ENCODE results near the gene AQP3.
"Not testable (repeated sequence)": the region's sequence is repeated elsewhere in the genome, so short reads cannot be mapped to it uniquely, and the experiment has no call there.

The AQP3 gene

DNA sequence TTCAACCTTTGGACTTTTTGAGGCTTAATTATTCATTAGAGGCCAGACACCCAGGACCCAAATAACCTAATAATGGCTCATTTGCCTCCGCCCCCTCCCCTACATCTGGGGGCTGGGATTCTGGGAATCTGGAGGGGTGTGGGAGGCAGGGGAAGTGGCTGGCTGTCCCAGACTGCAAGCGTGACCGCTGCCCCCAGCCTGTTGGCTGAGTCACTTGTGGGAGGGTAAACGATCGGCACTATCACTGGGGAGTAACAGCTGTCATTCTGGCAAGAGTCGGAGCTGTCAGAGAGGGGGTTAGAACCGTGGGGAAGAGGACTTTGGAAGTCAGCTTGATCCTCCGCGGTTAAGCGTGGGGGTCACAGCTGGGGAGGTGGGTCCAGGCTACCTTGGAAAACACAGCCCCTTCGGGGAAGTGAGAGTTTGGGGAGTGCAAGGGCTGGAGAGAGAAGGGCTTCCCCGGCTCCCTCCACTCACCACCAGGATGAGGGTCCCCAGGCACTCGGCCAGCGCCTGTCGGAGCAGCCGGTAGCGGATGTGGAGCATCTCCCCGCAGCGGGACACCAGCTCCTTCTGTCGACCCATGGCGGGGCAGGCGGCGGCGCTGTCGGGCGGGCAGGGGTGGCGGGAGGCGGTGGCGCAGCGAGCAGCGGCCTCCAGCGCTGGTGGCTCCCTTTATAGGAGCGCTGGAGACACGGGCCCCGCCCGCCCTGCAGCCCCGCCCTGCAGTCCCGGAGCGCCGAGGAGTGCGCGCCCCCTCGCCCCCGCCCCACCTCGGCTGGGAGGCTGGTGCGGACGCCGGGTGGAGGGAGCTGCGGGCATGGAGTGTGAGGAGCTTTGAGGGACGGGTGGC, at the start of gene AQP3:
Gene AQP3, minus strand, starts transcription at position 648 of the 853 bp plus-strand sequence. Its CDS starts 63 bp downstream, at position 585.
- peak in 41 of 42 donors; percentile 11 to 81 (median 61) for DNase-seq
- intact Hi-C loops (cut with DNase I), result no loop called here

DNA sequence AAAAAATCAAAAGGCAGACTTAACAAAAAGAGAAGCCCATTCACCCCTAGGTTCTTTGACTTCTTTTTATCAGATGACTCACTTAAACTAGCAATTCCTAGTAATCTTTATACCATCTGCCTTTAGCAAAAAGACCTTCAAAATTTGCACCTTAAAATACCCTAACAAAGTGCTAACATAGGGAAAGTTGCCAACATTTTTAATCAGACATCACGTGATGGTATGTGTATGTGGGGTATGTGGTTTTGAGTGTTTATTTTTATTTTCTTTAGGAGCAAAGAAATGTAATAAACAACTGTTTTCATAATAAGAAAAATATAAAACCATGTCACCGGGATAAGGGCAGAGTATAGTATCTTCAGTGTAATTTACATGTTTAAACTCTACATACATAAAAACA, 46.4 kb upstream of the AQP3 start:
- intact Hi-C loops (cut with DNase I); DNase-seq: not testable (repeated sequence)

DNA sequence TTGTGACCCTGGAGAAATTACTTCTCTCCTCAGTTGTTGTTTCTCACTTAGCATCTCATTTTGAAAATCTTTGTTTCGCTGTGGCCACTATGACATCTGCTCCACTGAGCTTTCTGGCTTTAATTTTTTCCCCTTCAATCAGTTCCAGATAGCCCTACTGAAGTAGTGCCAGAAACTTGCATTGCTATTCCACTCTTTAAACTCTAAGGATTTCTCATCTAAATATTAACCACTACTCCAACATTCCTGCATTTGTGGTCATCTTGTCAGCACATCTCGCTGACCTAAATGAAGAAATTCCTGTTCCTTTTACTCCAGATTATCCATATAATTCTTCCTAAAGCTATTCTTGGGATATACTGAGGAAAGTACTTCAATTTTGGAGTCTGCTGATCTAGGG, 41.7 kb upstream of the AQP3 start:
- no peak for DNase-seq
- intact Hi-C loops (cut with DNase I), result no loop called here

DNA sequence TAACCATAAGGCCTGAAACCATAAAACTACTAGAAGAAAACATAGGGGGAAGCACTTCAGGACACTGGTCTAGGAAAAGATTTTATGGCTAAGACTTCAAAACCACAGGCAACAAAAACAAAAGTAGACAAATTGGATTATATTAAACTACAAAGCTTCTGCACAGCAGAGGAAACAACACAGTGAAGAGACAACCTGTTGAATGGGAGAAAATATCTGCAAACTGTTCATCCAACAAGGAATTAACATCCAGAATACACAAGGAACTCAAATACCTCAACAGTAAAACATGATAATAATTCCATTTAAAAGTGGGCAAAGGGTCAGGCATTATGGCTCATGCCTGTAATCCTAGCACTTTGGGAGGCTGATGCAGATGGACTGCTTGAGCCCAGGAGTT, 37.9 kb upstream of the AQP3 start:
- DNase-seq; intact Hi-C loops (cut with DNase I): not testable (repeated sequence)

DNA sequence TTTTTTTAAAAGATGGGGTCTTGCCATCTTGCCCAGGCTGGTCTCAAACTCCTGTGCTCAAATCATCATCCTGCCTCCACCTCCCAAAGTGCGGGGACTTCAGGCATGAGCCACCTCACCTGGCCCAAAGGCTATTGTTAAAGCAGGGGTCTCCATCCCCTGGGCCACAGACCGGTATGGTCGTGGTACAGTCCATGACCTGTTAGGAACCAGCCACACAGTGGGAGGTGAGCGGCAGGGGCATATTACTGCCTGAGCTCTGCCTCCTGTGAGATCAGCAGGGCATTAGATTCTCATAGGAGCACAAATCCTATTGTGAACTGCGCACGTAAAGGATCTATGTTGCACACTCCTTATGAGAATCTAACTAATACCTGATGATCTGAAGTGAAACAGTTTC, 33.6 kb upstream of the AQP3 start:
- peak in 2 of 42 donors; percentile 4 to 24 for DNase-seq
- intact Hi-C loops (cut with DNase I), result no loop called here

DNA sequence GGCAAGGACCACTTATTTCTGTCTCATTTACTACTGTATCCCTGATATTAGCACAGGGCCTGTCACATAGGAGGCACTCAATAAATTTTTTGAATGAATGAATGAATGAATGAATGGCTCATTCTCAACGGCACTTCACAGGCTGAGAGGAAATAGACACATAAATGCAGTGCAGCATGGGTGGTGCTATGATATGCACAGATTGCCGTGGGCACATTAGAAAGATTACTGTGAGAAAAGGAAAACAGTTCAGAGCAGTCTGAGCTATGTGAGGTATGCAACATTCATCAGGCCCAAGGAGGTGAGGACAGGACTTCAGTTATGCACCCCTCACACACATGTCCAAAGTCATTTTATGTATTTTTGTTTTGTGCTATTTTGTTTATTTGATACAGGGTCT, 32.7 kb upstream of the AQP3 start:
- intact Hi-C loops (cut with DNase I), result no loop called here
- DNase-seq, result no peak

DNA sequence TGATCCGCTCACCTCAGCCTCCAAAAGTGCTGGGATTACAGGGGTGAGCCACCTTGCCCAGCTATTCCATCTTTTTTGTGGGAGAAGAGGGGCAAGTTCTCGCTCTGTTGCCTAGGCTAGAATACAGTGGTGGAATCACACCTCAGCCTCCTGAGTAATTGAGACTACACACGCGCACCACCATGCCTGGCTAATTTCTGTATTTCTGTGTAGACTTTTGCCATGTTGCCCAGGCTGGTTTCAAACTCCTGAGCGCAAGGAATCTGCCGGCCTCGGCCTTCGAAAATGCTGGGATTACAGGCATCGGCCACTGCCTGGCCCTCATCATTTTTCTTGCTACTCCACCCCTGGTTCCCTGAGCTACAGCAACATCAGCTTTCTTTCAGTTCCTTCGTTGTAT, 29.1 kb upstream of the AQP3 start:
- DNase-seq, result peak in 5 of 42 donors; percentile 3 to 31 (median 15)
- intact Hi-C loops (cut with DNase I), result loop anchor here (10.0 kb wide), 1 partner anchor 182 kb away; the partner anchor contains the start of gene NFX1

DNA sequence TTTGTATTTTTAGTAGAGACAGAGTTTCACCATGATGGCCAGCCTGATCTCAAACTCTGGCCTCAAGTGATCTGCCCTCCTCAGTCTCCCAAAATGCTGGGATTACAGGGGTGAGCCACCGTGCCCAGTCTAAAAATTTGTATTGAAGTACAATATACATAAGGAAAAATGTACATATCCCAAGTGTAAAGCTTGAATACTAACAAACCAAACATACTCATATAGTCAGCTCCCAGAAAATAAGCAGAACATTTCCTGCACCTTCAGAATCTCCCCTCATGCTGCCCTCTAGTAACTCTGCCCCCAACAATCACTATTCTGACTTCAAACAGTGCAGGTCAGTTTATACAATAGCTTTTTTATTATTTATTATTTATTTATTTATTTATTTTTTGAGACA, 28.0 kb upstream of the AQP3 start:
- intact Hi-C loops (cut with DNase I), result loop anchor here (10.0 kb wide), 1 partner anchor 181 kb away; the partner anchor contains the start of gene NFX1
- DNase-seq, result peak in 2 of 42 donors; percentile 5 to 7

DNA sequence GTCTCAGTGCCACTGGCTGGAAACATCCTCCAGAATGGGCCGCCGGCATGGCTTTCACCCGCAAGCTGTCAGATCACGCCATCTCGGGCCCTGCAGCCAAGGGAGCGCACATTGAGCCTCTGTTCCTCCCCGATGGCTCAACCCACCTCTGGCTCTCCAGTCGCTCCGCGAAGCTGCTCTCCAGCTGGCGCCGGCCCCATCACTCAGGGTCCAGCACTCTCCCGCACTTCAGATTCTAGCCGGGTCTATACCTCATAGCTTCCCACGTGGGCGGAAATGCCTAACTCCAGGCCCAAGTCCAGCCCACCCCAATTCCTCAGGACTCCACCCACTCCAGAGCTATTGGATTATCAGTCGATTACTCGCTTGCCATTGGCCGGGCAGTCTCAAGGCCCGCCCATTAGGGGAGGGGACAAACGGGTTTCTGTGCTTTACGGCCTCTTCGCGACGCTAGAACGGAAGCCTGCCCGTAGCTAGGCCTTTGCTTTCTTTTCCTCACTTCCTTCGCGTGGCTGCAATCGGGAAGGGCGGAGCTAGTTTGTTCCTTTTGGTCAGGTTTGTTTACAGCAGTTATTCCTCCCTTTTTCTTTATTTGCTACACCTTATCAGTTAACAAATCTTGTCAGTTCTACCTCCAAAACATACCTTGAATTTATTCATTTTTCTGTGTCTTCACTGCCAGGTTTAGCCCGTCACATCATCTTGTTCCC, 26.4 kb upstream of the AQP3 start, which contains the start of gene NOL6:
Gene NOL6, minus strand, starts transcription at position 282 of the 710 bp plus-strand sequence. Its CDS starts 82 bp downstream, at position 200.
- DNase-seq, result peak; percentile 91 to 99 (median 98)
- intact Hi-C loops (cut with DNase I), result loop anchor here (5.0 to 10.0 kb wide), 2 partner anchors 39 to 179 kb away; partner anchors contain the start of gene NFX1

DNA sequence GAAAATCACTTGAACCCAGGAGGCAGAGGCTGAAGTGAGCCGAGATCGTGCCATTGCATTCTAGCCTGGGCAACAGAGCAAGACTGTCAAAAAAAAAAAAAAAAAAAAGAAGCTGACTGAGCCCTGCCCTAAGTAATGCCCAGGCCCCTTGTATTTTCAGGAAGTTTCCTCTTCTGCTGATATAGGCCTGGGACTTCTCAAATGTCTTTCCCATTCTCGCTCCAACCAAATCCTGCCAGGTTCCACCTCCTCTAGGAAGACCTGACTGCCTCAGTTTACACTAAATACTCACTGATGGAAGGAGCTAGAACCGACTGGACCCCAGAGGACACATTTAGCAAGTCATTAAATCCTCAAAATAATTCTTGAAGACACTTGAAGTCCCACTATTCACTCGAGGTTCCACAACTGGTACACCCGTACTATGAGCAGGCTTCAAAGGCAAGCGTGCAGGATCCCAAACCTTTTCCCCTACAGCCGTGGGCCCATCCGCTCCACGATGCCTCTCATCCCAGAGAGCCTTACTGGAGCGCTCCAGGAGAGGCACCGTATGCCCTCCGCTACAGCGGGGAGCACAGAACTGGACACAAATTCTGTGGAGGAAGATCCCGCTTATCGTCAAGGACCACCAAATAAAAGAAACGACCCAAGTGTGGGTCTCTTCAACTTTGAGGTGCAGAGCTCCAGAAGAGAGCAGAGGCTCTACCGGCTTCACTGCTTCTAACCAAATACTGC, 25.7 kb upstream of the AQP3 start:
- intact Hi-C loops (cut with DNase I), result loop anchor here (5.0 to 10.0 kb wide), 2 partner anchors 39 to 178 kb away; partner anchors contain the start of gene NFX1
- DNase-seq, result peak in 8 of 42 donors; percentile 3 to 34 (median 28)

DNA sequence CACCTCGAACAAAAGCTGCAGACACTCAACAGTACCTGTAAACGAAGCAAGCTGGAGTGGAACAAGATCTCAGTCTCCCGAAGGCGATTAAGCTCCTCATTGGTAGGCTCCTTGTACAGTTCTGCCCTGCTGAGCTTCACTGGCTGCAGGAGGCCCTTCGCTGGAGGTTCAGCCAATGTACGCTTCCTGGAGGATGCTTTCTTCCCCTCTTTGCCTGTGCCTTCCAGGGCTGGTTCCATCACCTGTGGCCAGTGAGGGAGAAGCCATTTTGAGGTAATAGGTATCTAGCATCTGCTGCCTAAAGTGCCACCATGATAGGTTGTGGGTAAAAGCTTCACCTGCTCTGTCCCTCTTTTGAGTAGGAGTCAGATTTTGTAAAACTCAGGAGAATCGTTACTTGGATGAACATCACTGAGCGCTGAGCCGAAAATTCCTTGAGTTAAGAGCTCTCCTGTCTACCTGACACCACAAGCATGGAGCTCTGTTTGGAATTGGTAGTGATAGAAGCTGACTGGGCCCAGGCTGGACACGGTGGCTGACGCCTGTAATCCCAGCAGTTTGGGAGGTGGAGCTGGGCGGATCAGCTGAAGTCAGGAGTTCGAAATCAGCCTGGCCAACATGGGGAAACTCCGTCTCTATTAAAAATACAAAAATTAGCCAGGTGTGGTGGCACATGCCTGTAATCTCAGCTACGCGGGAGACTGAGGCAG, 24.9 kb upstream of the AQP3 start:
- intact Hi-C loops (cut with DNase I), result loop anchor here (5.0 to 10.0 kb wide), 2 partner anchors 40 to 178 kb away; partner anchors contain the start of gene NFX1
- peak in 7 of 42 donors; percentile 3 to 29 (median 10) for DNase-seq

DNA sequence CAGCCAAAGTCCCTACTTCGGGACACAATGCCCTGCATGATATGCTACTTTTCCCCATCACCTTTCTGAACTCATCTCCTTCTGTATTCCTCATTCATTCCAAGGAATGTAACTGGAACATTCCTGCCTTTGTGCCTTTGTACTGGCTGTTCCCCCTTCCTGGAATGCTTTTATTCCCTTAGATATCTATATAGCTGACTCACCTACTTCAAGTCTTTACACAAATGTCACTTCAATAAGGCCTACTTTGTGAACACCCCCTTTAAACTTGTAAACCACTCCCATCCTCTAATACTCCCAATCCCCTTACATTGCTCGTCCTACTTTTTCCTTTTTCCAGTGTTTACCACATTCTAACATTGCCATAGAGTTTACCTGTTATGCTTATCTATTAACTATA, 24.0 kb upstream of the AQP3 start:
- intact Hi-C loops (cut with DNase I), result loop anchor here (5.0 to 10.0 kb wide), 2 partner anchors 41 to 177 kb away; partner anchors contain the start of gene NFX1
- peak in 1 of 42 donors; percentile 2 for DNase-seq

DNA sequence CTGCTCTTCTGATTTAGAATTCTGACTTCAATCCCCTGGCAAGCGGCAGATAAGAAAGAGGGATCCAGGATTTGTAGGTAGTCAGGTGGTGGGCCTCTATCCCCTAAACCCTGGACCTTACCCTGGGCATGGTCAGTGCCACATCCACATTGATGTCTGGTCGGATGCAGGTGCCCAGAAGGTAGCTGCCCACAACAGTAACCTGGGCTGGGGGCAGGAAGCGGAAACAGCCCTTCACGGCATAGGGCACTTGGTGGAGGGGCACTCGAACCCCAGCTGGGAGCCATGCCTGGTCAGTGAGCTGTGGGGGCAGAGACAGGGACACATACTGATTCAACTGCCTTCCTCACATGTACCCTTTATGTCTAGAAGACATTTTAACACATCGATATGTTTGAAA, 22.5 kb upstream of the AQP3 start:
- DNase-seq, result peak in 2 of 42 donors; percentile 7 to 9
- intact Hi-C loops (cut with DNase I), result loop anchor here (5.0 to 10.0 kb wide), 4 partner anchors 42 to 195 kb away; partner anchors contain the start of gene NFX1

DNA sequence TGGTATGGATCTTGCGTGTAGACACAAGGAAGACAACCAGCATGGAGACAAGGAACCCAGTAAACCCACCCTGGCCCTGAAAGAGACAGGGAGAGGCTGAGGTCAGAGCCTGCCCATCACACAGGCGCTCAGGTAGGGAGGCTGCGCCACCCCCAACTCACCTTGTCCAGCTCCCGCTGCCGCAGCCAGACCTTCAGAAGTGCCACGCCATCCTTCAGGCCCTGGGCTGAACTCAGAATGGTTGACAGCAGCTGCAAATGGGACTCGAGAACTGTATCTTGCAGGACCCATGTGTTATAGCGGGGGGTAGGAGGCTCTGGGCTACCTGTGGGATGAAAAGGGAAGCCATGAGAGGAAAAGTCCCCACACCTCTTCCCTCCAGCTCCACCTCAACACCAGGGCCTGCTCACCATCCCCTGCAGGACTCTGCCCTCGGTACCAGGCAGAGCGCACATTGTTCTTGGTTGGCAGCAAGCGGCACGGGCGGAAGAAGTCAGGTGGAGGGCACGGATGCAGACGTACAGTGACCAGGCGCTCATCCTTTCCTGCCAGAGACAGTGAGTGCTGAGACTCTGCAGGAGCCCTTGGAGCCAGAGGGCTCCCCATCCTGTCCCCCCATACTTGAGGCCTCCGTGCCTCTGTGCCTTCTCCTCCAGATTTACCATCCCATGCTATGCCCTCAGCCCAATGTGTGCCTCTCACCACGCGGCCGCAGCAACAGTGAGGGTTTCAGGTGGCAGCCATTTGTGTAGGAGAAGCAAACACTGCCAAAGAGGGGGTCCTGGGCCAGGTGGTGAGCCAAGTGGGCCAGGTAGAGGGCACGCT, 21.6 kb upstream of the AQP3 start:
- DNase-seq, result peak in 3 of 42 donors; percentile 5 to 15 (median 14)

DNA sequence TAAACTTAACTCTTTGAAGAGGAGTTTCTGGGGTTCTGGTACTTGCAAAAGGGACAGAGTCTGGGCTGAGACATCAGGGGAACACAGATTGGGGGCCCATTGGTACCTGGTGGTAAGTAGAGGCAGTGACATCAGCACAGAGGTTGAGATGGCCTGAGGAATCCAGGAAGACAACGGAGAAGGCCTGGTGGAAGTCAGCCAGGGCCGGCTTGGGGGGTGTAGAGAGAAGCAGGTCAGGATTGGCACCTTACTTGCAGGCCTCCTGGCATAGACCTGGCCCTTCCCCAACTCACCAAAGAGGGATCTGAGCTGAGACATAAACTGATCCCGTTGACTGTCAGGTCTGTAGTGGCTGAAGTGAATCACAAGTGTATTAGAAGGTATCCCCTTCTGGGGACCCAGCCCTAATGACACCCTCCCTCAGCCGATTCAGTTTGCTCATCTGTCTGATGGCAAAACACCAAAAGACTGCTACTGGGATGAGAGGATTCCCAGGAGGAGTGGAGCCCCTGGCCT, 20.9 kb upstream of the AQP3 start:
- intact Hi-C loops (cut with DNase I), result loop anchor here (5.0 to 10.0 kb wide), 2 partner anchors 96 to 193 kb away; no protein-coding TSS in a partner anchor

More for the DNA sequence above, 21.6 kb upstream of the AQP3 start:
- intact Hi-C loops (cut with DNase I), result loop anchor here (5.0 to 10.0 kb wide), 2 partner anchors 97 to 194 kb away; no protein-coding TSS in a partner anchor

DNA sequence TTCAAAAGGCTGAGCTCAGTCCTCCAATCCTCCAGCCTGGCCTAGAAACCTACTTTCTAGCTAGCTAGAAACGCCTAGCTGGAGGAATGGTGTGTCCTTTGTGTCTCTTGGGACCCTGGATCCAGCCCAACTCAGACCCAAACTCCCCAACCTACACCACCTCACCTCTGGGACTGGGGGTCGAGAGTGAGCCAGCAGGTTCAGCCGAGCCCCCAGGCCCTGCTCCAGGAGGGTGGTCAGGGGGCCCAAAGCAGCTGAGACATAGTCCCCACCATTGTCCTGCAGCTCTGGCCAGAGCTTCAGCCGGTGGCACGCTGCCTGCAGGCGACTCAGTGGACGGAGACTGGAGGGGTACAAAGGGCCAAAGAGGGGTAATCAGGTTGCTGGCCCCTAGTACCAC, 20.1 kb upstream of the AQP3 start:
- peak in 3 of 42 donors; percentile 7 to 31 (median 14) for DNase-seq
- intact Hi-C loops (cut with DNase I), result loop anchor here (5.0 to 10.0 kb wide), 2 partner anchors 95 to 193 kb away; no protein-coding TSS in a partner anchor

More for the DNA sequence above, 20.9 kb upstream of the AQP3 start:
- peak in 2 of 42 donors; percentile 11 to 14 for DNase-seq

Measured in head of caudate nucleus (tissue), 42 donors.